Measurements from ENCODE around the gene CFAP157. TPM values are rescaled to one million over a fixed set of nuclear protein-coding genes. Genes with fewer than 3 reads are reported as not detected.

CFAP157 gene
- total and polyA plus RNA-seq, 9 donors: 0.22 to 99.0 (median 3.5) TPM

GRCh38 chr9:127693697-127694096 lies 13.1 kb upstream of the CFAP157 start:
- Histone ChIP-seq H3K4me3 (no peak overlapping the region), H3K4me1 (ENCODE audit: insufficient read depth) (peaks cover 4% of the 10 kb centered on the region), H3K9me3 (no peaks in the 10 kb centered on the region), H3K36me3 (no peaks in the 10 kb centered on the region), H3K27ac (no peak overlapping the region), H3K27me3 (no peaks in the 10 kb centered on the region)
- WGBS, 3 donors: 52 to 72% (median 53%) methylated on average over 4 of the region's 4 CpGs
- intact Hi-C loops (cut with DNase I): no loop called here
- no peak for TF ChIP-seq EP300 (IDR thresholded peaks at IDR 0.05)
- no peak for TF ChIP-seq CTCF (IDR thresholded peaks at IDR 0.05)
- TF ChIP-seq POLR2A (IDR thresholded peaks at IDR 0.05): no peak
- no peak for DNase-seq

- Histone ChIP-seq H3K9me3 (no peaks in the 10 kb centered on the region), H3K4me1 (ENCODE audit: insufficient read depth) (peaks cover 4% of the 10 kb centered on the region), H3K4me3 (no peak overlapping the region), H3K27me3 (no peaks in the 10 kb centered on the region), H3K36me3 (no peaks in the 10 kb centered on the region), H3K27ac (peak overlapping the region in 1 of 2 donors; percentile 21)
- 43 to 49% (median 44%) methylated on average over 9 of the region's 9 CpGs for WGBS, 3 donors
- intact Hi-C loops (cut with DNase I): no loop called here
- TF ChIP-seq POLR2A (IDR thresholded peaks at IDR 0.05) (no peak), CTCF (IDR thresholded peaks at IDR 0.05) (no peak), EP300 (IDR thresholded peaks at IDR 0.05) (no peak)
- no peak for DNase-seq
Observed at GRCh38 chr9:127694890-127695720, 11.7 kb upstream of the CFAP157 start.

GRCh38 chr9:127697575-127697974 lies 9.2 kb upstream of the CFAP157 start:
- WGBS, 3 donors: 45 to 65% (median 53%) methylated on average over 5 of the region's 5 CpGs
- H3K36me3 ChIP-seq: no peaks in the 10 kb centered on the region
- no peak overlapping the region for H3K4me3 ChIP-seq
- no peaks in the 10 kb centered on the region for H3K9me3 ChIP-seq
- DNase-seq: no peak
- intact Hi-C loops (cut with DNase I): no loop called here
- H3K4me1 ChIP-seq (ENCODE audit: insufficient read depth): peaks cover 4% of the 10 kb centered on the region
- no peak for TF ChIP-seq POLR2A (IDR thresholded peaks at IDR 0.05)
- no peak for TF ChIP-seq CTCF (IDR thresholded peaks at IDR 0.05)
- TF ChIP-seq EP300 (IDR thresholded peaks at IDR 0.05): no peak
- H3K27ac ChIP-seq: no peak overlapping the region
- H3K27me3 ChIP-seq: no peaks in the 10 kb centered on the region

- Histone ChIP-seq H3K9me3 (no peaks in the 10 kb centered on the region), H3K27me3 (no peaks in the 10 kb centered on the region), H3K4me1 (ENCODE audit: insufficient read depth) (peaks cover 4% of the 10 kb centered on the region), H3K4me3 (no peak overlapping the region), H3K27ac (no peak overlapping the region), H3K36me3 (no peaks in the 10 kb centered on the region)
- no peak for DNase-seq
- intact Hi-C loops (cut with DNase I): no loop called here
- WGBS, 3 donors: 79 to 91% (median 89%) methylated on average over 5 of the region's 5 CpGs
- TF ChIP-seq EP300 (IDR thresholded peaks at IDR 0.05) (no peak), POLR2A (IDR thresholded peaks at IDR 0.05) (no peak), CTCF (IDR thresholded peaks at IDR 0.05) (no peak)
Observed at GRCh38 chr9:127698386-127698785, 8.4 kb upstream of the CFAP157 start.
